SKM-1 treated with dmso at 0.1 percent for 144 hours (cell line): Measurements from ENCODE around the gene STX1A.
"Not testable (repeated sequence)": the region's sequence is repeated elsewhere in the genome, so short reads cannot be mapped to it uniquely, and the experiment has no call there.

Source experiments
- DNase-seq: peaks from one replicate; lab custom pipeline; 2025; ENCODE audit not compliant: unreplicated experiment; lab: John Stamatoyannopoulos, UW

Gene STX1A

DNA sequence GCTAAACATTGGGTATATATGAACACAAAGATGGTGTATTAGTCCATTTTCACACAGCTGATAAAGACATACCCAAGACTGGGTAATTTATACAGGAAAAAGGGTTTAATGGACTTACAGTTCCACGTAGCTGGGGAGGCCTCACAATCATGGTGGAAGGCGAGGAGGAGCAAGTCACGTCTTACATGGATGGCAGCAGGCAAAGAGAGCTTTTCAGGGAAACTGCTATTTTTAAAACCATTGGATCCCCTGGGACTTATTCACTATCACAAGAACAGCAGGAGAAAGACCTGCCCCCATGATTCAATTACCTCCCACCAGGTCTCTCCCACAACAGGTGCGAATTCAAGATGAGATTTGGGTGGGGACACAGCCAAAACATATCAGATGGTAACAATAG, 64.2 kb downstream of the STX1A start:
- DNase-seq: not testable (repeated sequence)

DNA sequence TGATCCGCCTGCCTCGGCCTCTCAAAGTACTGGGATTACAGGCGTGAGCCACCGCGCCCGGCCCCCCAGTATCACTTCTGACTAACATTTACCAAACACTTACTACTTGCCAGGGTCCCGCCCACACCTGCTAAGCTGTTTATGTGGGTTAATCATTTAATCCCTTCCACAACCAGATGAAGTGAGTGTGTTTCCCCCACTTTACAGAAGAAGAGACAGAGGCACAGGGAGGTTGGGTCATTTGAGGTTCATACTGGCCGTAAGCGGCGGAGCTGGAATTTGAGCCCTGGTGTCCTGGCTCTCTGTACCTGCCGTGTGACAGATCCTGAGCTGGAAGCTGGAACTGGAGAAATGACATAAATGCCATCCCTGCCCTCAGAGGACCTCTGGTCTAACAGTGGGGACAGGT, 66.9 kb downstream of the STX1A start:
- DNase-seq: no peak

DNA sequence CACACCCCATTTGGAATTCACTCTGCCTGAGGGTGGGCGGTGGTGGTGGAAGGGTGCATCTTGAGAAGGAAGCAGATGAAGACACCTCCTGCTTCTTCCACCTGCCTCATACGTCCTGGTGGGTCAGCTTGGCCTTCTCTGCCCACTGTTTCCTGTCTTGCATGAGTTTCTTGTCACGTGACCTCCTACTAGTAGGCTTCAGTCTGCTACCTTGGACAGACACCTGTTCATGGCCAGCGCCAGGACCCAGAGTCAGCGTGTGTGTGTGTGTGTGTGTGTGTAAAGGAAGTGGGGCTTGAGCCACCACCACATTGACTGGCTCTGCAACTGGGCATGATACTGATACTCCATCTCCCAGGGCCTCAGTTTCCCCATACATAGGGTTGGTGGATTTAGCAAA, 68.9 kb downstream of the STX1A start:
- no peak for DNase-seq

DNA sequence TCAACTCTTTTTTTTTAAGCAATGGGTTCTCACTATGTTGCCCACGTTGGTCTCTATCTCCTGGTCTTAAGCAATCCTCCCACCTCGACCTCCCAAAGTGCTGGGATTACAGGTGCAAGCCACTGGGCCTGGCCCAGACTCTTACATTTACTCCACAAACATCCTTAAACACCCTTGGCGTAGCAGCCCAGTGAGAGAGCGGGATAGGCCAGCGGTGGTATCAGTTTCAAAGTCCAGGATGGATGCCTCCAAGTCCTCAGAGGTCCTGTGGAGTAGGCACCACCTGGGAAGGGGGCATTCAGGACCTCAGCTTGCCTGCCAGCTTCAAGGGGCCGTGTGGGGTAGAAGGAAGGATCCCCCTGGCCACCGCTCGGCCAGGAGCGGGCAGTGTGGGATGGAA, 69.9 kb downstream of the STX1A start:
- DNase-seq: no peak
